Activated CD8-positive, alpha-beta memory T cell treated with anti-CD3 and anti-CD28 coated beads for 24 hours (primary cell): Measurements from ENCODE around the gene POC1A.

Experiments used
- DNase-seq: peaks from one replicate; pipeline ENCODE4 v3.0.0-alpha.2; 2020

POC1A gene

DNA sequence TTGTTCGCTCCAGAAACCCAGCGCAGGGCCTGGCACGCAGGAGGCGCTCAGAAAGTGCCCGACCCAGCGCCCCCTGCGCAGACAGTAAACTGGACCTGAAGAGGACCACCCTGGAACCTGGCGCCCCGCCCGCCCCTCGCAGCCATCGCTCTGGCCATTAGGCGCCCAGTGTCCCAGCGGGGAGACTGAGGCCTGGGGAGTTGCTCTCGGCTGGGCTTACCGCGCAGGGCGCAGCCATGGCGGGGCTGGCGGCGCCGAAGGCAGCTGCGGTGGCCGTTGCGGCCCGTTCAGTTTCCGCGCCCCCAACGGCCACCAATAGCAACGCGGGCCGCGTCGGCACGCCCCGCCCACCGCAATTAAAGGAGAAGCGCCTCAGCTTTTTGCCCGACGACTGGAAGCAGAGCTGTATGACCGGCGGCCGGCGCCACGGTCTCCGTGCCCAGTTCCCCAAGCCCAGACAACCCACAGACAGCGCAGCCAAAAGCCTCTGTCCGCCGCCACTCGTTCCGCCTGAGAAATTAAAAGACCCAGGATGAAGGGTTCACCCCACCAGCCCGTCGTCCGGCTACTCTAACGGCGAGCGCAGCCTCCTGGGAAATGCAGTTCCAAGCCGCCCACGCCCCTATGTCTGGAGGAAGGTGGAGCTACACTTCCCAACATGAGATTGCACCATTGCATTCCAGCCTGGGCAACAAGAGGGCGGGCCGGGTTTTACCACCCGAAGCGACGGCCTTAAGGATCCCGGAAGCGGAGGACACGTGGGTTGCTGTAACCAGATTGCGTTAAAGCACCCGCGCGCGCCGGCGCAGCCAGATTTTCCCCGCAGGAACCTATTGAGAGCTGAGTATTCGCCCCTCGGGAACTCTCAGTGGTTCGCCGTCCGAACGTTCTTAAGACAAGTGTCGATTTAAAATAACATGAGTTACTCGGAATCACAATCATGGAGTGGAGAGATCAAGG lies at the start of gene POC1A:
POC1A (minus strand) TSS at position 289 of the 960 bp plus-strand sequence; CDS start at position 238, 51 bp downstream.
- peak; percentile 95 for DNase-seq

DNA sequence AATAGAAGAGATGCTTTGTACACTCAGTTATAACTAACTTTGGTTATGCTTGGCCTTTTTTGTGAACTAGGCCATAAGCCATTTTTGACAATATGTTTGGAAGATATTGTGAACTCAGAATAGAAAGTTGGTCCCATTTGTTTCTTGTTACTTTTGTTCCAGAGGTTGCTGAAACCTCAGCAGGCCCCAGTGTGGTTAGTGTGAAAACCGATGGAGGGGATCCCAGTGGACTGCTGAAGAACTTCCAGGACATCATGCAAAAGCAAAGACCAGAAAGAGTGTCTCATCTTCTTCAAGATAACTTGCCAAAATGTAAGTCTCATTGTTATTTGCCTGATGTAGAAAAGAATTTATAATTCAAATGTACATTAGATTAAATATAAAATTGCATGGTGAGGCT lies 49.5 kb upstream of the POC1A start:
- no peak for DNase-seq

DNA sequence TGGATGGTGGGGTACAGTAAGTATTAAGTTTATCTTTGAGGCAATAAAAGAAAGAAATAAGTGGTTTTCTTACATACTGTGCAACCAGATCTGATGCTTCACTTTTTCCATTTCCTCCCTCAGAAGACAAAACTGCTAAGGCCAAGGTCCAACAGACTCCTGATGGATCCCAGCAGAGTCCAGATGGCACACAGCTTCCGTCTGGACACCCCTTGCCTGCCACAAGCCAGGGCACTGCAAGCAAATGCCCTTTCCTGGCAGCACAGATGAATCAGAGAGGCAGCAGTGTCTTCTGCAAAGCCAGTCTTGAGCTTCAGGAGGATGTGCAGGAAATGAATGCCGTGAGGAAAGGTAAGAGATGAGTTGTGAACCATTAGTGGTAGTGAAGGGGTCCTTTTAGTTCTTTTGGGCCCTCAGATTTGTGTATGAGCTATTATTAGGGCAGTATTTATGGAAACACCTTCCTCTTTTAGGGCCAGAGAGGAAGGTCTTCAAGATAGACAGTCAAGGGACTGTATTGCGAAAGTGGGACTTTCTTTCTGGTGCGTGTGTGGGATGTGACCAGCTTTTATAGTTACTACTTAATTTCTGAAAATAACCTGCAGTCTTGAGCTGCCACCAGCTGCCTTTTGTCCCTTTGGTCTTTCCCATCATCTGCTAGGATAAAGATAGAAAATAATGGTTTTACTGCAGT lies 48.3 kb upstream of the POC1A start:
- DNase-seq: no peak

DNA sequence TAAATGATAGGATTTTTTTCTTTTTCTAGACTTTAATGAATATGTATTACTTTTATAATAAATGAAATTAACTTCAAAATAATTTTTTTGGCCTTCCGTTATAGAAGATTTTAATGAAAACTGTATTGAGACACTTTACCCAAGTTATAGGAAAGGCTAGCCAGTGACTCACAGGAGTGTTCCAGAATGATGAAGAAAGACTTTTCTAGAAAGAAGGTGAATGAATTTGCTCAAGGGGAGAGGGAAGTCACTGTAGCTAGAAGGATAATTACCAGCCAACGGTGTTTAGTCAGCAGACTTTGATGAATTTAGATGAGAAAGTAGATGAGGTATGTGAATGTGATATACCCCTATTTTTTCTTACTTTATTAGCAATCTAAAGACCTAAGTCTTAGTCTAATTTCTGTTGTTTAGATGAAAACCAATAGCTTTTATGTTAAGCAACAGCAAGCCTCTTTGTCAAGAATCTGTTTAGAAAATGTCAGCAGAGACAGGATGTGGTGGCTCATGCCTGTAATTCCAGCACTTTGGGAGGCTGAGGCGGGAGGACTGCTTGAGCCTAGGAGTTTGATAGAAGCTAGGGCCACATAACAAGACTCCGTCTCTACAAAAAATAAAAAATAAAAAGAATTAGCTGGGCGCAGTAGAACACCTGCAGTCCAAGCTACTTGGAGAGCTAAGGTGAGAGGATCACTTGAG lies 46.9 kb upstream of the POC1A start:
- no peak for DNase-seq

DNA sequence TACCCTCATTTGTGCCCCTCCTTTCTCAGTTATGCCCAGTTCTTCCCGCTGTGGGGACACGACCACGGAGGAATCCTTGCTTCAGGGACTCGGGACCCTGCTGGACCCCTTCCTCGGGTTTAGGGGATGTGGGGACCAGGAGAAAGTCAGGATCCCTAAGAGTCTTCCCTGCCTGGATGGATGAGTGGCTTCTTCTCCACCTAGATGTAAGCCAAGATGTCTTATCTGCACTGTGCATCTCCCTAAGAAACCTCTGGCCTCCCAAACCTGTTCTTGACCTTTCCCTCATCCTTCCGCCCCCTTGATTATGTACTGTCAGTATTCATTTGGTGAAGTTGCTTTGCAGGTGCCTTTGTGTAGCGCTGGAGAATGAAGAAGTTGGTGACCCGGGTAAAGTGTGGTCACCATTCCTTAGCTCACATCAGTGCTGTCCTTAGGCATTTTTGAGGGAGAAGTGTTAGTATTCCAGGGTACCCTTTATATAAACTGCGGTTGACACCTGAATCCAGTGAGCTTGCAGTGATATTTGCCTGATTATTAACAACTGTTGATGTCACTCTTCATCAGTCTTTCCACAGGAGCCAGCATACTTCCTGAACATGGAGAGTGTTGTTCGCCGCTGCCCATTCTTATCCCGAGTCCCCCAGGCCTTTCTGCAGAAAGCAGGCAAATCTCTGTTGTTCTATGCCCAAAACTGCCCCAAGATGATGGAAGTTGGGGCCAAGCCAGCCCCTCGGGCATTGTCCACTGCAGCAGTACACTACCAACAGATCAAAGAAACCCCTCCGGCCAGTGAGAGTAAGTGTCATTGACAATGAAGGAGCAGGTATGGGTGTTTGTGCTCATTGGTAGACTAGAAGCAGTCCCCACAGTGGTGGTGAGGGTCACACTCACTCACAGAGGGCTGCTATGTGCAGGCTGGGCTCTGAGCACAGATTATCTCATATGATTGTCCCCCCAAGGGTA lies 44.7 kb upstream of the POC1A start:
- DNase-seq: no peak

DNA sequence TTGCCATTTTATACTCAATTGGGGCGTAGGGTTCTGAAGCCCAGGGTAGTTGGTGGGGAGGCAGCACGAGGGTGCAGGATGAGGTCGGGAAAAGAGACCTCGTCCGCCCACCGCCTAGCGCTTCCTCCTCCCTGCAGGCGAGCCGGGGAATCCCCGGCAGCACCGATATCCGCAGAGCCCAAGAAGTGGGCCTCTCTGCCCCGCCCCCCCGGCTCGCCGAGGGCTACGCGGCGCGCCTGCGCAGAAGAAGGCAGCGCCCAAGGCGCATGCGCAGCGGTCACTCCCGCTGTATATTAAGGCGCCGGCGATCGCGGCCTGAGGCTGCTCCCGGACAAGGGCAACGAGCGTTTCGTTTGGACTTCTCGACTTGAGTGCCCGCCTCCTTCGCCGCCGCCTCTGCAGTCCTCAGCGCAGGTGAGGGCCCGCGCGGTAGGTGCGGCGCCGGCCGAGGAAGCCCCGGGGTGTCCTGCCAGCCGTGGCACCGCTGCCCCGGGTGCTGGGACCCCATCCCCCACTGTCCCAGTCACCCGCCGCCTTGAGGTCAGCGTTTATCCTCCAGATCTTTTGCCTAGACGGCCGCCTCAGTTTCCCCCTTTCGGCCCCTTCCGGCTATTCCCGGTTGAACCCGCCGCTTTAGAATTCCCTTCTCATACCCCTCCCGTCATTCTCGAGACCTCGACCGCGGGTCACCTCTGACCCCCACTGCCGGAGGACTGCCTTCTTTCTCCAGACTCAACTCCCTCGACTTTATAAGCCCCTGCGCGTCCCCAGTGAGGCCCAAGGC lies 43.8 kb upstream of the POC1A start, which contains the start of gene ALAS1:
ALAS1 (plus strand) TSS at position 319 of the 784 bp plus-strand sequence. CDS start 1,082 bp downstream, outside the sequence.
- DNase-seq: peak; percentile 99

DNA sequence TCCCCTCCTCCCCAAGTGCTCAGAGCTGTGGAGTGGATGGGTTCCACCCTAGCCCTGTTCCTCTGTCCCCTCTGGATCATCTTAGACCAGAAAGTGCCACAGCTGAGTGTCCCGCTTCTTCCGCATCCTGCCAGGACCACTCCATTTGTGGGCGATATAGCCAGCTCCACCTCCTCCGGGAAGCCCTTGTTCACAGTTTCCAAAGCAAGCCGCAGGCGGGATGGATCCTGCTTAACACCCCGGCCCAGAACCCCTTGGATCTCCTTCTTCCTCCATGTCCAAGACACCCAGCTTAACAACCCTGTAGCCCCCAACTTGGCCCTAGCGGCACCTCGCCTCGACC lies 43.2 kb upstream of the POC1A start:
- DNase-seq: no peak

DNA sequence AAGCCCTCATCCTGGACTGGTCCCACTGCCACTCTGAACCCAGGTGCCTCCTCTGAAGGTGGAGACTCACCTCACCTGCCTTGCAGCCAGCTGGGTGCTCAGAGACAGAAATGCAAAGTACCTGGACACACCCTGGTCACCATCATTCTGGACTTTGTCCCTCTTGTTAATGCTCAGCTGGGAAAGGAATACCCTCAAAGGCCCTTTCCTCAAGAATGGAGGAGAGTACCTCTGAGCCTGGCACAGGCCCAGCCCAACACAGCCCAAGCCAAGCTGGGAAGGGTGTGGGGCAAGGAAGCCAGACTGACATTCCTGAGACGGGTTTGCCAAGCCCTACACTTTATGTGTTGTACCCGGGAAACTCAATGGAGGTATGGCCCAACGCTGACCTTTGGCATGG lies 42.8 kb upstream of the POC1A start:
- DNase-seq: no peak

DNA sequence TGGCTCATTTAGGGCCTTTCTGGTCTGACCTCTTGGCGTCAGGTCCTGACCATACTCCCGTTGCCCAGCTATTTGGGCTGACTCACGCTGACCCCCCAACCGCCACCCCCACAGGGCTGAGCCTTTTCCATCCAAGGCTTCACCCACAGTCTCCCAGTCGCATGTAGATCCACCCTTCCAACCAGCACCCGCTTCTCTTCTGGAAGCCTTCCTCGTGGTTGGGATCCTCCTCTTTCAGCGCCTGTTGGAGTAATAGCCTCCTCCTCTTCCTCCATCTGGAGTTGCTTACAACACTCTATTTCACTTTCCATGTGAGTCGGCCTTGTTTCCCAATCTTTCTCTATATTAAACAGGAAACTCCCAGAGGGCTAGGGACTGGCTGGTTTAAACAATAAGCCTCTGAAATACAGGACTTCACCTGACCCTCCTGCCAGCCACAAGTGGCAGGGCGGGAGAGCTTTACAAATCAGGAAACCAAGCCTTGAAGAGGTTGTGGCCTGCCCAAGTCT lies 41.7 kb upstream of the POC1A start:
- DNase-seq: no peak

DNA sequence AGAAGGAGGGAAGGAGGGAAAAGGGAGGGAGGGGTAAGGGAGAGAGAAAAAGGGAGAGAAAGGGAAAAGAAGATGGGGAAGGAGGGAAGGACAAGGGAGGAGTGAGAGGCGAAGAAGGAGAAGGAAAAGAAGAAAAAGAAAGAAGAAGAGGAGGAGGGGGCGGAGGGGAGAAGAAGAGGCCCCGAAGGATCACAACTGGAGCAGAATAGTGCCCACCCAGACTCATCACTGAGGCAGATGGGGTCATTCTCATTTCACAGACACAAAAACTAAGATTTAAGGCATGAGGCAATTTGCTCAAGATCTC lies 41.0 kb upstream of the POC1A start:
- no peak for DNase-seq

DNA sequence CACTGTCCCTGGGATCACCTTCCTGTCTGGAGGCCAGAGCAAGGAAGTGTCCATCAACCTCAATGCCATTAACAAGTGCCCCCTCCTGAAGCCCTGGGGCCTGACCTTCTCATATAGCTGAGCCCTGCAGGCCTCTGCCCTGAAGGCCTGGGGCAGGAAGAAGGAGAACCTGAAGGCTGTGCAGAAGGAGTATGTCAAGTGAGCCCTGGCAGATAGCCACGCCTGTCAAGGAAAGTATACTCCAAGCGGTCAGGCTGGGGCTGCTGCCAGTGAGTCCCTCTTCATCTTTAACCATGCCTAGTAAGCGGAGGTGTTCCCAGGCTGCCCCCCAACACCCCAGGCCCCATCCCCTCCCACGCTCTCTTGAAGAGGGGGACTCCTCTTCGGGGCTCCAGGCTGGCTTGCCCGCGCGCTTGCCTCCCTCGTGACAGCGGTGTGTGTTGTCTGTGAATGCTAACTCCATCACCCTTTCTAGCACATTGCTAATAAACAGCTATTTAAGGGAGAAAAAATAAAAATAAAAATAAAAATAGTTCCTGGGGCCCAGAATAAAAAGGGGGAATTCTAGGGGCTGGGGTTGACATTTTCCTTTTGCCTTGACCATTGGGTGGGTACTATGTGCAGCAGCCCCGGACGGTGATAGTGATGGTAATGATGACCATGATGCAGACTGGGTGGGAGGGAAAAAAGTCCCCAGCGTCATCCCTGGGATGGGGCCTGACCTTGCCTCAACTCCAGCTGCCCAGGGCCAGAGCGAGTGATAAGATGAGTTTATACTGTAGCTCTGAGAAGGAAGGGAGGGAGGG lies 40.5 kb upstream of the POC1A start:
- DNase-seq: no peak

DNA sequence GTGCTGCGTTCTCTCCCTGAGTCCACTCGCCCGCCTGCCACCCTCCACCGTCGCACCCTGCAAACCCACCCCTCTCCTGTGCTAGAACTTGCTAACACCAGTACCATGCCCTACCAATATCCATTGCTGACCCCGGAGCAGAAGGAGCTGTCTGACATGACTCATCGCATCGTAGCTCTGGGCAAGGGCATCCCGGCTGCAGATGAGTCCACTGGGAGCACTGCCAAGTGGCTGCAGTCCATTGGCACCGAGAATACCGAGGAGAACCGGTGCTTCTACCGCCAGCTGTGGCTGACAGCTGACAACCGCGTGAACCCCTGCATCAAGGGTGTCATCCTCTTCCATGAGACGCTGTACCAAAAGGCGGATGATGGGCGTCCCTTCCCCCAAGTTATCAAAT lies 38.8 kb upstream of the POC1A start:
- no peak for DNase-seq

DNA sequence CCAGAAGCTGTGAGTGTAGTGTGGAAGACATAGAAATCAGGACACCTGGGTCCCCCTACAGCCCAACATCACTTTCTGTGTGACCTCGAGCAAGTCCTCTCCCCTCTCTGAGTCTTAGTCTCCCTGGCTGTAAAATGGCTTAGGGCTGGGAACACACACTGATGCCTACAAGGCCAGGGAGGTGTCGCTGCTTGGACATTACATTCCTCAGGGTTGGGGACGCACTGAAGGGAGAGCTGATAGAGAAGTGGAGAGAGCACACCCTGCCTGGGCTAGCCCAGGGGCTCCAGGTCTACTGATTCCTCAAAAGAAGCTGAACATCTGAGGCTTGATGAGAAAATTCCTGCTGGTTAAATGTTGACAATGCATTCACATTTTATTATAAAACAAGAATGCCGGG lies 37.4 kb upstream of the POC1A start:
- no peak for DNase-seq

DNA sequence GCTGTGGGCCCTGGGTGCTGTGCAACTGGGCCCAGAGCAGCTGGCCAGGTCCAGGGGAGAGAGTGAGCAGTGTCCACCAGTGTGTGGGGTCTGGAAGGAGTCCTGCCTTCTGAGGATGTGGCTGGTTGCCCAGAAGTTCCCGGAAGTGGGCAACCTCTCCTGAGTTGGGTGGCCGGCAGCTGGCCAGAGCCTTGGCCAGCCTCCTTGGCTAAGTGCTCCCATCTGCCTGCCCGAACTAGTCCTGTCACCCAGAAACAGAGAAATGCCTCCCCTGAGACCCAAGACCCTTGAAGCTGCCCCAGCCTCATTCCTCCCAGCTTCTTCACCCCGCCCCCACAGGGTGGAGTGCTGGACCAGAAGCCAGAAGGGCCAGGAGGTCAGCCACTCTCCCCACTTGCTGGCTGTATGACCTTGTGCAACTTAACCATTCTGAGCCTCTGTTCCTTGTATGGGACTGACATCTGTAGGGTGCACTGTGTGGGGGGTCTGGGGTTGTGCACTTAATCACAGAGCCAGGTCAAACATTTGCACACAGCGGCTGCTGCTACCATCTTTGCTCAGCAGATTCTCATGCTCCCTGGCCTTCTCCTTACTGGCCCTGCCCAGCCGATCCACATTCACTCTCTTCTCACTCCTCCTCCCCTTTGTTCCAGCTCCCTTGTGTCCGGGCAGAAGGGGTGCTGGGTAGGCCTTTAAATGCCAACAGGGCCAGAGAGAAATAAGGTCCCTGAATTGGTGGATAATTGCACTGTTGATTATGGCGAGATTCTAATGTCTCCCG lies 36.3 kb upstream of the POC1A start:
- no peak for DNase-seq

DNA sequence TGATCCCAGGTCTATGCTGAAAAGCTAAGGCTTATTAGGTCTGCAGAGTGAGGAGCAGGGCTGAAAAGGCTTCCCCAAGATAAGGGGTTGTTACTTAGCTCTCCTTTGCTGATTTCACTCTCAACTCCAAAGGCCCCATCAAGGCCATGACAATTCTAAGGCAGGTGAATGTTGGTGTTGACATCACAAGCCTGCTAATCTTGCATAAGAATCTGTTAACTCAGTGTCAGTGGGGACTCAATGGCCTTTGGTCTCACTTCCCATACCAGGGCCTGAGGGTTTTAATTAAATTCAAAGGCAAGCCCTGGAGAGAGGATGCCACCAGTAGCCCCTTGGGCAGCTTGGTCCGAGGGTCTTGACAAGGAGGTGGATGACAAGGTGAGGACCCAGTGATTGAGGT lies 34.3 kb upstream of the POC1A start:
- no peak for DNase-seq

DNA sequence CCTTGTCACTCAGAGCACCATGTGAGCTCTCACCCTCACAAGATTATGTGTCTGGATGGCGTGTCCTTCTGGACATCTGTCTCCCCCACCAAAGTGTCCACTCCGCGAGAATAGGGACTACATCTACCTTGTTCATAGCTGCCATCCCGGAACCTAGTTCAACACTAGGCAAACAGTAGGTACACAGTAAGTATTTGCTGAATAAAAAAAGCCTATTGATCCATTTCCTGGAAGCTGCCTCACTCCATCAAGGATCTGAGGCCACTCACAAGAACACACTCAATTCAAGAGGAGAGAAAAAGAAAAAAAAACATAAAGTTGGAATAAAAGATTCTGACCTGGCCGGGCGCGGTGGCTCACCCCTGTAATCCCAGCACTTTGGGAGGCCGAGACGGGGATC lies 32.5 kb upstream of the POC1A start:
- DNase-seq: no peak

DNA sequence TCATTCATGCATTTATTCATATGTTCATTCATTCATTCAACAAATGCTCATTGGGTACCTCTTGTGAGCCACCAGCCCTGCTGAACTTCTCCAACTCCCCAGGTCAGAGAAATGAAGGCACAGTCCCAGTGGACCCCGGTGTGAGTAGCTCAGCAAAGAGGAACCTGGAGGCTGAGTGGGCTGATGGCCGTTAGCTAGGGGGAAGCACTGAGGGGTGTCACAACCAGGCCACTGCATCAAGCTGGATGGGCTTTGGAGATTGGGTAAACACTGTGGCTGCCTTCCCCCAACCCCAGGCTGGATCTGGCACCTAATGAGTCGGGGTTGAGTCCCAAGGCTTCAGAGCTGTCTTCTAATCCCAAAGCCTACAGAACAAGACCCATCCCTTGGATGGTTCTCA lies 31.6 kb upstream of the POC1A start:
- DNase-seq: no peak

DNA sequence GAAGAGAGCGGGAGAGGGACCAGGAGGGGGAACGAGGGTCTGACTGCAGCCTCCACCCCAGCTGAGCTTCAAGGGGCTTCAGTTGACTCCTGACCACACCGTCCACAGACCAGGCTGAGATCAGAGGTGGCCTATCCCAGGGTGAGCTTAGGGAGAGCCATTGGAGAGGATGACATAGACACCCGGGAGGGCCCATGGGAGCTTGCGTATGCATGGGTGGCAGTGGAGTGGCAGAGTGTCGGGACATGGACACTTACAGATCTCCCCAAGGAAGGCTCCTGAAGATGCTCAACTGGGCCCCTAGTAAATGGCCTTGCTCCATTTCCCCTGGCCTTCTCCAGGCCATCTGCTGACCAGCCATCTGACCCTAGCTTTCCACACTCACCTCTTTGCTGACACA lies 31.1 kb upstream of the POC1A start:
- no peak for DNase-seq

DNA sequence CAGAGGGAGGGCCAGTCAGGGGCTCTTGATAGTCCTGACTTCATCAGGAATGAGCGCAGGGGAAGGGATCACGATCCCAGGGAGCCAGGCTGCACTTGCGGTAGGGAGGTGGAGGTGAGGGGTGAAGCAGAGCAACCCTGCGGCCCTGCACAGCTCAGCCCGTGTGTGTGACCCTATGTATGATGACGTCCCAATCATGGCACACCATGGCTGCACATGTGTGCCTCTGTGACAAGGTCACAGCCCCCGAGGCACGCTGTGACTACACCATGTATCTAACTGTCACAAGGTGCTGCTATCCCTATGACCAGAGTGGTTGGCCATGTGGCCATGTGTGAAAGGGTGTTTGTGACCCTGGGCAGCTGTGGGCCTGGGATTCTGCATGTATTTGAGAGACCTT lies 30.5 kb upstream of the POC1A start:
- no peak for DNase-seq
